ENCODE results near the gene BARHL2. TPM values are rescaled to one million over a fixed set of nuclear protein-coding genes. Genes with fewer than 3 reads are reported as not detected.

Gene BARHL2
- total RNA-seq, 2 experiments from 2014 or later, result not detected

- intact Hi-C loops (cut with micrococcal nuclease), result no loop called here
- H3K27me3 Mint-ChIP-seq, result peaks cover 25% of the 10 kb centered on the region
- no peak for TF ChIP-seq CTCF (IDR thresholded peaks at IDR 0.05)
- no peaks in the 10 kb centered on the region for H3K9me3 Mint-ChIP-seq
- no peak for DNase-seq
- ChIA-PET CTCF (interaction anchor here (1.3 kb wide), 1 partner anchor 40 kb away, joined by 5 read pairs; no protein-coding TSS in a partner anchor), POLR2A (interaction anchor here (0.6 kb wide), 1 partner anchor 733 kb away, joined by 3 read pairs; no protein-coding TSS in a partner anchor)
- H3K36me3 Mint-ChIP-seq (ENCODE audit: low read depth), result no peaks in the 10 kb centered on the region
- H3K4me1 Mint-ChIP-seq (ENCODE audit: low read depth), result peaks cover 5% of the 10 kb centered on the region
- no peak overlapping the region for H3K27ac Mint-ChIP-seq
- no peak overlapping the region for H3K4me3 Mint-ChIP-seq
- ATAC-seq, result no peak
Measured at GRCh38 chr1:90761156-90761555, 44.1 kb upstream of the BARHL2 start.

GRCh38 chr1:90753556-90753955 is 36.5 kb upstream of the BARHL2 start:
- DNase-seq (no peak), ATAC-seq (no peak)
- CTCF ChIA-PET, result no interaction called here
- no peak for TF ChIP-seq CTCF (IDR thresholded peaks at IDR 0.05)
- POLR2A ChIA-PET, result no interaction called here
- Mint-ChIP-seq H3K27me3 (peaks cover 31% of the 10 kb centered on the region), H3K9me3 (no peaks in the 10 kb centered on the region), H3K27ac (no peak overlapping the region), H3K4me1 (ENCODE audit: low read depth) (no peaks in the 10 kb centered on the region), H3K36me3 (ENCODE audit: low read depth) (no peaks in the 10 kb centered on the region), H3K4me3 (no peak overlapping the region)
- intact Hi-C loops (cut with micrococcal nuclease), result no loop called here

- peaks cover 26% of the 10 kb centered on the region for H3K27me3 Mint-ChIP-seq
- POLR2A ChIA-PET, result no interaction called here
- CTCF ChIA-PET, result interaction anchor here (1.1 kb wide), 1 partner anchor 19 kb away, joined by 4 read pairs; no protein-coding TSS in a partner anchor
- DNase-seq, result no peak
- H3K9me3 Mint-ChIP-seq, result no peaks in the 10 kb centered on the region
- ATAC-seq, result no peak
- no peak overlapping the region for H3K4me3 Mint-ChIP-seq
- H3K36me3 Mint-ChIP-seq (ENCODE audit: low read depth), result no peaks in the 10 kb centered on the region
- H3K4me1 Mint-ChIP-seq (ENCODE audit: low read depth), result no peaks in the 10 kb centered on the region
- no peak overlapping the region for H3K27ac Mint-ChIP-seq
- intact Hi-C loops (cut with micrococcal nuclease), result no loop called here
- no peak for TF ChIP-seq CTCF (IDR thresholded peaks at IDR 0.05)
Measured at GRCh38 chr1:90748668-90749067, 31.6 kb upstream of the BARHL2 start.

- no peaks in the 10 kb centered on the region for H3K36me3 Mint-ChIP-seq (ENCODE audit: low read depth)
- H3K4me3 Mint-ChIP-seq, result no peak overlapping the region
- CTCF ChIA-PET, result no interaction called here
- intact Hi-C loops (cut with micrococcal nuclease), result no loop called here
- H3K9me3 Mint-ChIP-seq, result no peaks in the 10 kb centered on the region
- H3K27me3 Mint-ChIP-seq, result peaks cover 19% of the 10 kb centered on the region
- DNase-seq (no peak), ATAC-seq (no peak)
- no peak for TF ChIP-seq CTCF (IDR thresholded peaks at IDR 0.05)
- POLR2A ChIA-PET, result no interaction called here
- no peaks in the 10 kb centered on the region for H3K4me1 Mint-ChIP-seq (ENCODE audit: low read depth)
- H3K27ac Mint-ChIP-seq, result no peak overlapping the region
Measured at GRCh38 chr1:90746857-90747256, 29.8 kb upstream of the BARHL2 start.

GRCh38 chr1:90745972-90746371 is 28.9 kb upstream of the BARHL2 start:
- Mint-ChIP-seq H3K9me3 (no peaks in the 10 kb centered on the region), H3K27ac (no peak overlapping the region), H3K27me3 (peaks cover 20% of the 10 kb centered on the region), H3K4me3 (no peak overlapping the region), H3K36me3 (ENCODE audit: low read depth) (no peaks in the 10 kb centered on the region), H3K4me1 (ENCODE audit: low read depth) (no peaks in the 10 kb centered on the region)
- no peak for ATAC-seq
- intact Hi-C loops (cut with micrococcal nuclease), result no loop called here
- no peak for TF ChIP-seq CTCF (IDR thresholded peaks at IDR 0.05)
- DNase-seq, result no peak
- POLR2A ChIA-PET, result no interaction called here
- CTCF ChIA-PET, result no interaction called here

Data from activated CD8-positive, alpha-beta T cell treated with anti-CD3 and anti-CD28 coated beads for 36 hours (primary cell).